Esophagus (tissue), 2 donors: ENCODE results near the gene CALCB. TPM values are rescaled to one million over a fixed set of nuclear protein-coding genes. Genes with fewer than 3 reads are reported as not detected.

Experiments
- polyA plus RNA-seq, 2 donors: library from polyadenylated mRNA; stranded (reverse); fragments of 200-250 nt; gene quantifications; one replicate each; pipeline ENCODE4 v1.2.3, GENCODE V29; 2013
- donor health status: healthy with polysubstance abuse.
- donor health status: Bipolar disorder and iron deficiency.

CALCB gene
- polyA plus RNA-seq, 2 donors = 0.06 TPM; not detected in 1

Other genes with a start within 250 kb of the CALCB start
- gene CYP2R1, start 181.4 kb upstream of the CALCB start, polyA plus RNA-seq = 10 to 100 TPM; 16.5 to 37.1 TPM
- under 1 TPM in 1 of 2 donors, not detected in 1; 0.02 TPM for gene CALCA, start 101.2 kb upstream of the CALCB start, polyA plus RNA-seq
- under 1 TPM; 0.06 to 0.08 TPM for gene INSC, start 41.3 kb downstream of the CALCB start, polyA plus RNA-seq